Measurements from ENCODE around the gene LYZL4.

The LYZL4 gene

DNA sequence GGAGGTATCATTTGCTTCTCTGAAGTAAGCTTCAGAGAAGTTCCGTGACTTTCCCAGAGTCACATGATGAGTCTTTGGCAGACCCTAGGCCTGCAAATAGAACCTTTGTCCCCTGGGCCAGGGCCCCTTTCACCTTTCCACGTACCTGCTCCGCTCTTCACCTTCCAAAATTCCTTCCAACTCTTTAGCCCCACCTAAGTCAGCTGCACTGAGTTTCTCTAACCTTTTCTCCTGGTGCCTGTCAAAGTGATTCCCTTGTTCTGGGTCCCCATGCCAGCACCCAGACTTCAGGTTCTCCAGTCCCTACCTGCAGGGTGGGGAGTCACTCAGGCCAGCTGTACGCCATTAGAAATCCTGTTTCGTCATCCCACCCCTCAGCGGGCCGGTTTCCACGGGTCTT is 12.8 kb downstream of the LYZL4 start:
- Histone ChIP-seq H2AFZ (ENCODE audit: low read depth) (no peak overlapping the region), H3K27me3 (ENCODE audit: insufficient read depth, low read depth) (no peaks in the 10 kb centered on the region), H3K9ac (no peak overlapping the region), H3K4me3 (IDR thresholded peaks at IDR 0.05; ENCODE audit: insufficient read depth, low read depth, low read length) (no peak overlapping the region), H3K27ac (no peak overlapping the region), H3K4me1 (ENCODE audit: low read depth, poor library complexity, severe bottlenecking) (peaks cover 49% of the 10 kb centered on the region), H3K36me3 (ENCODE audit: insufficient read depth) (no peaks in the 10 kb centered on the region), H3K79me2 (ENCODE audit: insufficient read depth, low read depth) (no peaks in the 10 kb centered on the region), H4K20me1 (ENCODE audit: insufficient read depth) (no peaks in the 10 kb centered on the region), H3K4me2 (no peak overlapping the region)
- TF ChIP-seq CTCF (conservative IDR thresholded peaks at IDR 0.05; ENCODE audit: low read depth, low read length) = no peak

DNA sequence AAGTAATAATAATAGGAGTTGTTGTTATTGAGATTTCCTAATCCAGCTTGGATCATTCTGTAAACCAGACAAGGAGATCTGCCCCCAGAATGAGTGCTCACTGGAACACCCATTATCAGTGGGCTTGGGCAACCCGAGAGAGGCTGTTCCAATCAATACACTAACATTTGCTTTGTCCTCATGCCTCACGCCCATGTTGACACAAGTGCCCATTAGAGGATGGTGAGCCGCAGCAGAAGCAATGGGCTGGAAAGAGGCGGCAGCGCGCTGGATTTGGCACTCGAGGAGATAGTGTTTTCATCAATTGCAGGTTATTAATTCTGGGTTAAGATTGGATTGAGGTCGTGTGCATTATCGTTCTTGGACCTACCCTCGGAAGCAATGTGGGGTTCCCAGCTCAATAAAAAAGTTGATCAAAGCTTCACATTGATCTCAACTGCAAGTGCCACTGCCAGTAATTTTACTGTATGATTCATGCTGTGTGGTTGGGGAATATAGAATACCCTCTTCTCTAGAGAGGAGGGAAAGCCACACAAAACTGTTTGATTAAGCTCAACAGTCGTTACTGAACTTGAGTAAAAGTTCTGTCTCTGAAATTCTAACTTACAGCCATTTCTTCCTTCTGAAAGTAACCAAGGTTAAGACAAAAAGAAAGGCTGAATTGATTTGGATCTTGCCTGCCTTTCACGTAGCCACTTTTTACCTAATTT is 15.7 kb downstream of the LYZL4 start:
- H3K79me2 ChIP-seq (ENCODE audit: insufficient read depth, low read depth) = no peaks in the 10 kb centered on the region
- H3K4me3 ChIP-seq (IDR thresholded peaks at IDR 0.05; ENCODE audit: insufficient read depth, low read depth, low read length) = no peak overlapping the region
- TF ChIP-seq CTCF (conservative IDR thresholded peaks at IDR 0.05; ENCODE audit: low read depth, low read length) = no peak
- H3K27ac ChIP-seq = no peak overlapping the region
- no peaks in the 10 kb centered on the region for H3K36me3 ChIP-seq (ENCODE audit: insufficient read depth)
- H3K27me3 ChIP-seq (ENCODE audit: insufficient read depth, low read depth) = no peaks in the 10 kb centered on the region
- H3K4me2 ChIP-seq = no peak overlapping the region
- H3K4me1 ChIP-seq (ENCODE audit: low read depth, poor library complexity, severe bottlenecking) = peaks cover 20% of the 10 kb centered on the region
- no peaks in the 10 kb centered on the region for H4K20me1 ChIP-seq (ENCODE audit: insufficient read depth)
- no peak overlapping the region for H3K9ac ChIP-seq
- no peak overlapping the region for H2AFZ ChIP-seq (ENCODE audit: low read depth)

- Histone ChIP-seq H3K9ac (no peak overlapping the region), H3K4me1 (ENCODE audit: low read depth, poor library complexity, severe bottlenecking) (no peaks in the 10 kb centered on the region), H3K79me2 (ENCODE audit: insufficient read depth, low read depth) (no peaks in the 10 kb centered on the region), H2AFZ (ENCODE audit: low read depth) (no peak overlapping the region), H4K20me1 (ENCODE audit: insufficient read depth) (no peaks in the 10 kb centered on the region), H3K27ac (no peak overlapping the region), H3K36me3 (ENCODE audit: insufficient read depth) (no peaks in the 10 kb centered on the region), H3K27me3 (ENCODE audit: insufficient read depth, low read depth) (no peaks in the 10 kb centered on the region), H3K4me2 (no peak overlapping the region), H3K4me3 (IDR thresholded peaks at IDR 0.05; ENCODE audit: insufficient read depth, low read depth, low read length) (no peak overlapping the region)
- no peak for TF ChIP-seq CTCF (conservative IDR thresholded peaks at IDR 0.05; ENCODE audit: low read depth, low read length)
Observed at GRCh38 chr3:42387802-42388651, 22.4 kb downstream of the LYZL4 start.

- H2AFZ ChIP-seq (ENCODE audit: low read depth) = no peak overlapping the region
- no peak overlapping the region for H3K4me3 ChIP-seq (IDR thresholded peaks at IDR 0.05; ENCODE audit: insufficient read depth, low read depth, low read length)
- no peaks in the 10 kb centered on the region for H3K4me1 ChIP-seq (ENCODE audit: low read depth, poor library complexity, severe bottlenecking)
- TF ChIP-seq CTCF (conservative IDR thresholded peaks at IDR 0.05; ENCODE audit: low read depth, low read length) = no peak
- no peaks in the 10 kb centered on the region for H3K36me3 ChIP-seq (ENCODE audit: insufficient read depth)
- no peaks in the 10 kb centered on the region for H3K27me3 ChIP-seq (ENCODE audit: insufficient read depth, low read depth)
- no peaks in the 10 kb centered on the region for H3K79me2 ChIP-seq (ENCODE audit: insufficient read depth, low read depth)
- H3K4me2 ChIP-seq = no peak overlapping the region
- H3K9ac ChIP-seq = no peak overlapping the region
- H4K20me1 ChIP-seq (ENCODE audit: insufficient read depth) = no peaks in the 10 kb centered on the region
- no peak overlapping the region for H3K27ac ChIP-seq
Observed at GRCh38 chr3:42381551-42382082, 28.8 kb downstream of the LYZL4 start.

Data from KMS-11 (cell line).